Measurements from ENCODE around the gene GIMAP4. TPM values are rescaled to one million over a fixed set of nuclear protein-coding genes. Genes with fewer than 3 reads are reported as not detected.

GIMAP4 gene
- total RNA-seq, 1 donor, result 0.18 TPM

GRCh38 chr7:150553163-150553562 lies 14.0 kb upstream of the GIMAP4 start:
- DNase-seq (ENCODE audit: low read depth), result no peak
- TF ChIP-seq CTCF (IDR thresholded peaks at IDR 0.05; ENCODE audit: insufficient read depth, low read length), result no peak
- no peak overlapping the region for H3K4me3 ChIP-seq (ENCODE audit: low read depth, low read length)

- DNase-seq (ENCODE audit: low read depth), result no peak
- H3K4me3 ChIP-seq (ENCODE audit: low read depth, low read length), result no peak overlapping the region
- TF ChIP-seq CTCF (IDR thresholded peaks at IDR 0.05; ENCODE audit: insufficient read depth, low read length), result no peak
Observed at GRCh38 chr7:150556521-150557138, 10.6 kb upstream of the GIMAP4 start.

- no peak overlapping the region for H3K4me3 ChIP-seq (ENCODE audit: low read depth, low read length)
- DNase-seq (ENCODE audit: low read depth), result no peak
- TF ChIP-seq CTCF (IDR thresholded peaks at IDR 0.05; ENCODE audit: insufficient read depth, low read length), result no peak
Observed at GRCh38 chr7:150560486-150560885, 6.7 kb upstream of the GIMAP4 start.

GRCh38 chr7:150562919-150563318 lies 4.3 kb upstream of the GIMAP4 start:
- H3K4me3 ChIP-seq (ENCODE audit: low read depth, low read length), result no peak overlapping the region
- no peak for TF ChIP-seq CTCF (IDR thresholded peaks at IDR 0.05; ENCODE audit: insufficient read depth, low read length)
- no peak for DNase-seq (ENCODE audit: low read depth)

GRCh38 chr7:150564006-150564405 lies 3.2 kb upstream of the GIMAP4 start:
- no peak overlapping the region for H3K4me3 ChIP-seq (ENCODE audit: low read depth, low read length)
- no peak for TF ChIP-seq CTCF (IDR thresholded peaks at IDR 0.05; ENCODE audit: insufficient read depth, low read length)
- DNase-seq (ENCODE audit: low read depth), result no peak

GRCh38 chr7:150564566-150564965 lies 2.6 kb upstream of the GIMAP4 start:
- no peak for TF ChIP-seq CTCF (IDR thresholded peaks at IDR 0.05; ENCODE audit: insufficient read depth, low read length)
- no peak for DNase-seq (ENCODE audit: low read depth)
- H3K4me3 ChIP-seq (ENCODE audit: low read depth, low read length), result no peak overlapping the region

- no peak for DNase-seq (ENCODE audit: low read depth)
- H3K4me3 ChIP-seq (ENCODE audit: low read depth, low read length), result no peak overlapping the region
- no peak for TF ChIP-seq CTCF (IDR thresholded peaks at IDR 0.05; ENCODE audit: insufficient read depth, low read length)
Observed at GRCh38 chr7:150565239-150565638, 2.0 kb upstream of the GIMAP4 start.

Data from fibroblast of the aortic adventitia (primary cell).